Glomerular endothelial cell (primary cell): Measurements from ENCODE around the gene NFIC. TPM values are rescaled to one million over a fixed set of nuclear protein-coding genes. Genes with fewer than 3 reads are reported as not detected.

ENCODE experiments used
- DNase-seq: peaks from one replicate; pipeline ENCODE4 v3.0.0-alpha.2; 2011; ENCODE audit warnings: low read depth, low spot score; ENCODE audit errors: extremely low read depth
- total RNA-seq: library from RNA; depleted of rRNA; stranded (reverse); fragments of >200 nt; gene quantifications from 2 replicates; pipeline ENCODE4 v1.2.3, GENCODE V29; 2015

NFIC gene
- total RNA-seq, 1 donor from 2014 or later: 48.8 TPM

- no peak for DNase-seq
These were observed 98.3 kb downstream of the NFIC start for GRCh38 chr19:3464587-3465235.

- no peak for DNase-seq
These were observed 99.2 kb downstream of the NFIC start for GRCh38 chr19:3465552-3465951.

DNA sequence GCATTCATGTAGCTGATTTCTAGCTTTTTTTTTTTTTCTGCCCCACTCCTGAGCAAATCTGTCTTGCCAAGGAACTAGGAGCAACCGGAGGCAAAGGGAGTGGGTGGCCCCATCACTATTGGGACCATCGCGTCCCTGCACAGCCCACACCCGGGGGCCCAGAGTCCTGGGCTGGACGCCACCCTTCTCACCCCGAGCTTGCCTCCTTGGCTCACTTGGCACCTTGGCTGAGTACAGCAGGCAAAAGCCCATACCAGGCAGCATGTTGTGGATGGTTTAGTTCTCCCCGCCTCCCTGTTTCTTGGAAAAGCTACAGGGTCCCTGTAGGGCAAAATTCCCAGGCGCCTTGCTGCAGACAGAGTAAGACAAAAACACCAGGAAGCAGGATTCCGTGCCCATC lies 100.3 kb downstream of the NFIC start:
- no peak for DNase-seq

DNA sequence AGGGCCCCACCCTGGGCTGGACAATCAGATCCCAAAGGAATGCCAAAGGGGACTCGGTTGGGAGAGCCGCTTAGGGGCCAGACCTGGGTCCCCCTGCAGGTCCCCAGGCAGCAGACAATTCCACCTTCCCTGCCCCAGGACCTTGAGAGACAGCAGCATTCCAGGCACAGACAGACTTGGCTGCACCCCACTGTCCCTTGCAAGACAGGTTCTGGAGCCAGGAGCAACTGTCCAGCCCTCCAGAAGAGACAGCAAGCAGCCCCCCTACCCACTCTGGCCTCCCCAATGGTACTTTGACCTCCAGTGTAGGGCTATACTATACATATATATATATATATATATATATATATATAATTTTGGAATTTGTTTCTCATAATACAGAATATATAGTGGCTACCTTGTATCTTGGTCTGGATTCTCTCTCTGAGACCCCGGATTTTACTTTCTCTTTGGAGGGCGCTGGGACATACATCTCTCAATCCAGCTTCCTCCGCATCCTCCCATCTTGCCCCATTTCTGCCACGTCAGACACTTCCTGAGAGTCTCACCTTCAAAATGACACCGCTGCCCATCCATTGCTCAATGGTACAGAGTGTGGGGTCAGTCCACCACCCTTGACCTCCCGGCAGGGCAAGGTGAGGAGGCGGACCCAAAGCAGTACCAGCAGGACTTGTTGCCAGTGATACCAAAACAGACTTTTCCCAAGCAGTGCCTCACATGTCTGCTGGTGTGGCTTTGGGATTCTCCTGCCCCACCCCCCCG lies 101.2 kb downstream of the NFIC start:
- DNase-seq: no peak

GRCh38 chr19:3468211-3468610 lies 101.8 kb downstream of the NFIC start:
- DNase-seq: no peak

- DNase-seq: no peak
These were observed 103.5 kb downstream of the NFIC start for GRCh38 chr19:3469638-3470499.

DNA sequence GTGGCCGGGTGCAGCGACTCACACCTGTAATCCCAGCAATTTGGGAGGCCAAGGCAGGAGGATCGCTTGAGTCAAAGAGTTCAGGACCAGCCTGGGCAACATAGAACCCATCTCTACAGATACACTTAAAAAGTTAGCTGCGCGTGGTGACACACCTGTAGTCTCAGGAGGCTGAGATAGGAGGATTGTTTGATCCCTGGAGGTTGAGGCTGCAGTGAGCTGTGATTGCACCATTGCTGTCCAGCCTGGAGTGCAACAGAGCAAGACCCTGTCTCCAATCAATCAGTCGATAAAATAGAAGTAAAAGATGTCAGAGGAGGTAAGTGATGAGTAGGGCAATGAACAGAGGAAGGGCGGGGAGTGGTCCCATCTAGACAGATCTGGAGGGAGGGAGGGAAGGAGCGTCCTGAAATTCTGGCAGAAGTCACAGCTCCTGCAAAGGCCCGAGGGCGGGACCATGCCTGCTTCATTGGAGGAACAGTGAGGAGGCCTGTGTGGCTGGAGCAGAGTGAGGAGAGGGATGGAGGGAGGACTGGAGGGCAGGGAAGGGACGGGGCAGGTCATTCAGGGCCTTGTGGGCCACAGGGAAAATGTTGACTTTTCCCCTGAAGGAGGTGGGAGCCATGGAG lies 104.2 kb downstream of the NFIC start:
- DNase-seq: no peak

DNA sequence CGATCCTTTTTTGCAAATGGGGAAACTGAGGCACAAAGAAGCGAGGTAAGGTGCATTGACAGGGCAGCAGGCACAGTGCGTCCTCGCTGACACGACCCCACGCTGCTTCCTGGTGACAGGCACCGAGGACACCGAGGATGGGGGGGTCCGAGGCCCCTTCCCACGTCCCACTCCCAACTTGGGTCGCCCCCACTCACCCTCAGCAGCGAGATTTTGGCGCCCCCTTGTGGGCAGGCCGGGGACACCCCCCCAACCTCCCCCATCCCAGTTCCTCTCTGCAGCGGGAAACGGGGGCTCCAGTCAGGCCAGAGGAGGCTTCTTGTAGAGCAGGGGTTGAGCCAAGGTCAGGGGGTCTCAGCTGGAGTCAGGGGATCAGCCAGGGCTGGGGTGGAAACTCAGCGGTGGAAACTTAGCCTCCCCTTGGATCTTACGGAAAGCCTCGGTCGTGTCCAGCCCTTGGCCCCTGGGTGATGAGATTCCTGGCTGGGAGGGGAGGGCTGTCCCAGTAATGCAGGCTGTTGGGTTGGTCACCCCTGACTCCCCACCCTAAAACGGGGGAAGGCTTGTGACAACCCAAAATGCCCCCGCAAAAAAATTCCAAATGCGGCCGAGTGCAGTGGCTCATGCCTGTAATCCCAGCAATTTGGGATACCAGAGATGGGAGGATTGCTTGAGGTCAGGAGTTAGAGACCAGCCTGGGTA lies 105.7 kb downstream of the NFIC start:
- no peak for DNase-seq

DNA sequence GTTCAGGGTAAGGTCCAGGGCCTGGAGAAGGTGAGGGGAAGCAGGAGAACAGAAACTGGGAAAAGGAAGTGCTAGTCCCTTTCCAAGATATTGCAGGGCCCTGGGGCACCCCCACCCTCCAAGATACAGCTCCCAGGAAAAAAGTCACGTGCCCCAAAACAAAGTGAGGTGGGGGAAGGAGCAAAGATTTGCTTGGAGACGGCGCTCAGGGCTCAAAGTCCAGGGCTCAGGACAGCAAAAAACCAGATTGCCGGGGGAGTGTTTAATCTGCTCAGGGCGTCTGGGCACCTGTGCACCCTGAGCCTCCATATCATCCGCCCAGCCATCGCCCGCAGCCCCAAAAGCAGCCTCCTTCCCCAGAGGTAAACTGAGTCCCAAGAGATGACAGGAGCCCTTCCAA lies 107.6 kb downstream of the NFIC start:
- DNase-seq: no peak

GRCh38 chr19:3474614-3475013 lies 108.2 kb downstream of the NFIC start:
- DNase-seq: no peak

DNA sequence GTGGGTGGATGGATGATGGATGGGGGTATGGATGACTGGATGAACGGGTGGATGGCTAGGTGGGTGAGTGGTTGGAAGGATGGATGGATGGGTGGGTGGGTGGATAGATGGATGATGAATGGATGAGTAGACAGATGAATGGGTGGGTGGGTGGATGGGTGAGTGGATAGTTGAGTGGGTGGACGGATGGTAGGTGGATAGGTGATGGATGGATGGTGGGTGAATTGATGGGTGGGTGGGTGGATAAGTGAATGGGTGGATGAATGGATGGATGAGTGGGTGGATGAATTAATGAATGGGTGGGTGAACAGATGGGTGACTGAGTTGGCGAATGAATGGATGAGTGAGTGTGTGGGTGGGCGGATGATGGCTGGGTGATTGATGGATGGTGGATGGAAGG lies 109.1 kb downstream of the NFIC start:
- no peak for DNase-seq

DNA sequence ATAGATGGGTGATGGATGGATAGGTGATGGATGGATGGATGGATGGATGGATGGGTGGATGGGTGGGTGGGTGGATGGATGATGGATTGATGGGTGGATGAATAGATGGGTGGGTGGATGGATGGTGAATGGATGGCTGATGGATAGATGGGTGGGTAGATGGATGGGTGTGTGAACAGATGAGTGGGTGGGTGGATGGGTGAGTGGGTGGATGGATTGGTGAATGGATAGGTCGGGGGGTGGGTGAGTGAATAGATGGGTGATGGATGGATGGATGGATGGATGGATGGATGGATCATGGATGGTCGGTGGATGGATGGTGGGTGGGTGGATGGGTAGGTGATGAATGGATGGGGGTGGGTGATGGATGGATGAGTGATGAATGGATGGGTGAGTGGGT lies 110.4 kb downstream of the NFIC start:
- DNase-seq: no peak

- DNase-seq: no peak
These were observed 111.1 kb downstream of the NFIC start for GRCh38 chr19:3477506-3477905.

DNA sequence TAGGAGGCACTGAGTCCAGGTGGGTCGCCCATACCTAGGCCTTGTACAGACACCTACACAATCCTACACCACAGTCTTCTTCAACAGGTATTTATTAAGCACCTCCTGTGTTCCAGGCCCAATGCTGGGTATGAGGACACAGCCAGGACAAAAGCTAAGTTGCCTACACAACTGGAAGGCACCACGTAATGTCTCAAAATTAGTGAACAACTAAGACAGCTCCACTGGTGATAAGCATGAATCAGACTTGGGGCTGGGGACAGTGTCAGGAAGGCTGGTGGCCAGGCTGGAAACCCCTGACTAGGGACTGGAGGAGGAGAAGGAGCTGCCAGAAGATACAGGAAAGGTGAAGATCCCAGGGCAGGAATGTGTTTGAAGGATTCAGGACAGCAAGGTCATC lies 111.6 kb downstream of the NFIC start:
- no peak for DNase-seq

DNA sequence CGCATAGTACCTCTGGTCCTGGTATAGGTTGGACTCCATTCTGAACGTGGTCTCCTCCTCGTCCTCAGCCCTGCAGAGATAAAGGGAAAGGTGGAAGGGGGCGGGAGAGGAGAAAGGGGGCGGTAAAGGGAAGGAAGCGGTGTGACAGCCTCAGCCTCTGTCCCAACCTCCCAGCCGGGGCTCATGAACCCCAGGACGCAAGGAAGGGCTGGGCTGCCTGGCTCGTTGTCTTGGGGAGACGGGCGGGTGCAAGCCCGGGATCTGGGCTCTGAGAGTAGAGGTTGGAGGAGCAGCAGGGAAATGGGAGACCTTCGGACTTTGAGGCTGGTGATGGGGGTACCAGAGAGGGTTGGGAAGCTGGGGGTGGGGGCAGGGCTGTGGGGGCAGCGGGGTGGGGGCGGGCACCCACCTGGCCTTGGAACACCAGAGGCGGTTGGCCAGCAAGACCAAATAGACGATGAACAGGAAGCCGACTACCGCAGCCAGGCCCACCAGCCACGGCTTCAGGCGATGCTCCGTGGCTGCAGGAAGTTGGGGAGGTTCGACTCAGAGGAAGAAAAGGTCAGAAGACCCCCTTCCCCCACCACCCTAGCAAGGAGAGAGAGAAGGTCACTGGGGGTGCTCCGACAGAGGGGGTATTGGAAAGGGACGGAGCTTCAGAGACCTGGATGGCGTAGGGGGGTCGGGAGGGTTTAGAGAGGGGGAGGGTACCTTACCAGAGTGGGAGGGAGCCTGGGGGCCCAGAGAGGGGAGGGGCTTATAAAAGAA lies 112.2 kb downstream of the NFIC start:
- DNase-seq: no peak

- no peak for DNase-seq
These were observed 112.9 kb downstream of the NFIC start for GRCh38 chr19:3479177-3479833.

GRCh38 chr19:3479834-3480215 lies 113.4 kb downstream of the NFIC start:
- no peak for DNase-seq

- DNase-seq: no peak
These were observed 114.2 kb downstream of the NFIC start, which contains the start of gene SMIM24 for GRCh38 chr19:3480383-3481091. TSS of gene SMIM24 (minus strand) at chr19:3480525. CDS start at chr19:3480463, 62 bp downstream.
